Epithelial cell of esophagus (primary cell): ENCODE results near the gene NAV1.

ENCODE experiments used
- DNase-seq: peaks from one replicate; pipeline ENCODE4 v3.0.0; 2010; ENCODE audit warnings: low read depth
- H3K4me3 ChIP-seq: 2 replicates; pipeline ENCODE4 v1.5.1; 2011; ENCODE audit warnings: mild to moderate bottlenecking, low read length, control low read depth
- CTCF ChIP-seq: IDR thresholded peaks from 2 replicates; pipeline ENCODE4 v1.5.1; 2011; ENCODE audit warnings: low read depth, mild to moderate bottlenecking, low read length, control low read depth, inconsistent platforms; ENCODE audit not compliant: insufficient read depth; ENCODE audit errors: missing control alignments

NAV1 gene

GRCh38 chr1:201527879-201528278 is 11.0 kb upstream of the NAV1 start:
- no peak for DNase-seq
- no peak overlapping the region for H3K4me3 ChIP-seq
- no peak for TF ChIP-seq CTCF

DNA sequence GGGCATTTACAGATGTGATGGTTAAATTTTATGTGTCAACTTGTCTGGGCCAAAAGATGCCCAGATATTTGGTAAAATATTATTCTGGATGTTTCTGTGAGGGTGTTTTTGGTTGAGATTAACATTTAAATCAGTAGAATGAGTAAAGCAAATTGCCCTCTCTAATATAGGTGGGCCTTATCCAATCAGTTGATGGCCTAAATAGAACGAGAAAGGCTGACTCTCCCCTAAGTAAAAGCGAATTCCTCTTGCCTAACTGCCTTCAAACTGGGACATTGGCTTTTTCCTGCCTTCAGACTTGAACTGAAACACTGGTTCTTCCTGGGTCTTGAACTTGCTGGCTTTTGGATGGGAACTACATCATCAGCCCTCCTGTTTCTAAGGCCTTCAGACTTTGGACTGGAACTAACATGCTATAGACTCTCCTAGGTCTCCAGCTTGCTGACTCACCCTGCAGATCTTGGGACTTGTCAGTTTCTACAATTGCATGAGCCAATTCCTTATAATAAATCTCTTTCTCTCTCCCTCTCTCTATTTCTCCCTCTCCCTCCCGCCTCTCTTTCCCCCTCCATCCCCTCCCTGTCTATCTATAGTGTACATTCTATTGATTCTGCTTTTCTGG is 10.2 kb upstream of the NAV1 start:
- DNase-seq, result peak; percentile 51
- no peak for TF ChIP-seq CTCF
- H3K4me3 ChIP-seq, result no peak overlapping the region

DNA sequence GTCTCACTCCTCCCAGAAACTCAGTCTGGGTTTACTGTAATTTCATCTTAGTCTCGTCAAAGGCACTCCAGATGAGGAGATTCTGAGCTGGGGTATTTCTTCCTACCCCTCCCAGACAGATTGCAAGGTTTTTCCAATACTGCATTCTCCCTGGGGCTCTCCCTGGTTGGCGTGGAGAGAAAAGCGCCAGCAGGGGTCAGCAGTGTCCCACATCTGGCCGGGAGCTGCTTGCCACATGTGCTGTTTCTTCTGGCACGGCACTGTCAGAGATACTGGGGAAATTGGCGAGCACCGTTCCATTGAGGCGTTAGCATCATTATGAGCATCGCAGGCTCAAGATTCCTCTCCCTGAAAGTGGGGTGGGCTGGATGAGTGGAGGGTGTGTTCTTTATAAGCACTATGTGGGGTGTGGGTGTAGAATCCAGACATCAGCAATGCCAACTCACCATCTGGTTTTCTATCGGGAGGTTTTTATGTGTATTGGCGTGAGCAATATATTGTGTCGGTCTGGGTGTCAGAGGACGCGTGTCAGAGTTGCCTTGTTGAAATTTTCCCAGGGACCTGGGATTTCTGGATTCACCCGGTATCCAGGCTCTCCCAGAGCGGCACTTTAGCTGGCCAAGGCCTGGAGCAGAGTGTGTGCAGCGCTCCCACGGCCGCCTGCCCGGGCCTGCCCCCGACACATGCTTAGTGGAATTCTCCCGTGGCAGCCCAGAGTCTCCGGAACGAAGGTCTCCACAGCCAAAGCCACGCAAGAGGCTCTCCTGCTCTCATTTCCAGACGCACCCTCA is 8.0 kb upstream of the NAV1 start:
- peak; percentile 92 for TF ChIP-seq CTCF
- DNase-seq, result peak; percentile 79
- no peak overlapping the region for H3K4me3 ChIP-seq

GRCh38 chr1:201531551-201532425 is 7.1 kb upstream of the NAV1 start:
- no peak overlapping the region for H3K4me3 ChIP-seq
- no peak for DNase-seq
- TF ChIP-seq CTCF, result no peak

GRCh38 chr1:201533836-201534235 is 5.1 kb upstream of the NAV1 start:
- no peak for DNase-seq
- H3K4me3 ChIP-seq, result no peak overlapping the region
- TF ChIP-seq CTCF, result no peak

DNA sequence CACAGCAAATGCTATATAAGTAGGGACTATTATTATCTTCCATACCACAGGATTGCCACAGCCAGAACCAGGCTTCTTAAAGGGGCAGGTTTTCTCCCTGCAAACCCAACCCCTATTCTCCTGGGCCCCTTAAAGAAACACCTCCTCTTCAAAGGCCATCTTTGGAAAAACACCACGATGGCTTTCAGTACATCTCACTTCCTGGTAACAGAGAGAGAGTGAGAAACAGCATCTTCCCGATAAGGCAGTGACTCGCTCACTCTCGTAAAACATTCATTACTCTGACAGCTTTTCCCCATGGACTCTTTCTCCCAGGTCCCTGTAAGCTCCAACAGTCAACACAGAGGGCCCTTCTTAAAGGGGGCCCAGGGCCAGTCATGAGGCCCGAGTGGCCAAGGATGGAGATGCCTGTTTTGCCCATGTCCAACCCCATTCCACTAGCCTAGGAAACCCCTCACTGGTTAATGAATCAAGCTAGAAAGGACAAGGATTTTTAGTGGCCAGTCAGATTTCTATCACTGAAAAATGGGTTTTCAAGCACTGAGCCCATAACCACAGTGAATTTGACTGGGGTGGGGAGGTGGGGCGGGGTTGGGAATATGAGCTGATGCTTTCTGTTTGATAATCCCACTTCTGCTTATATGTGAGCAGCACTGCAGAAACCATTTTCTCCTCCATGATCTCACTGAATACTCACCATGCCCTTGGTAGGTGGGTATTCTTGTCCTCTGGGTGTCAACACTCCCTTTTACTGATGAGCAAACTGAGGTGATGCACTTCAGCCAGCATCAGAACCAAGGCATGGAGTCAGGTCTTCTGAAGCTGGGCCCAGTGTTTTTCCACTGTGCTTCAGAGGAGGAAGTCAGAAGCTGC is 3.6 kb upstream of the NAV1 start:
- H3K4me3 ChIP-seq, result no peak overlapping the region
- TF ChIP-seq CTCF, result no peak
- DNase-seq, result peak; percentile 40
